HG03066 (cell line): ENCODE results near the gene PPP1R14B.
"Not testable (repeated sequence)": the region's sequence is repeated elsewhere in the genome, so short reads cannot be mapped to it uniquely, and the experiment has no call there.

Experiments
- ATAC-seq: cut with Tn5 transposase; IDR thresholded peaks from one replicate; pipeline ENCODE4 v1.9.1; 2021; ENCODE audit warnings: low read depth; ENCODE audit not compliant: unreplicated experiment

PPP1R14B gene

GRCh38 chr11:64247729-64248531 is 1.2 kb upstream of the PPP1R14B start:
- ATAC-seq: no peak

DNA sequence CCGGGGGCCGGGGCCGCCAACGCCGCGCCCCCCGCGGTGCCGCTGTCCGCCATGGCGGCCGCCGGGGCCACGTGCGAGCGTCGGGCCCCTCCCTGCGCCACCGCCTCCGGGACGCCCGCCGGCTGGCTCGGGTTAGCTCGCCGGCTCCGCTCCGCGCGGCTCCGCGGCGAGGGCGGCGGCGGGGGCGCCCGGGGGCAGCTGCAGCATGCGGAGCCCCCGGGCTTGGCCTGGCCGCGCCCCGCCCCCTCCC is 197 bp downstream of the PPP1R14B start:
- ATAC-seq: not testable (repeated sequence)

DNA sequence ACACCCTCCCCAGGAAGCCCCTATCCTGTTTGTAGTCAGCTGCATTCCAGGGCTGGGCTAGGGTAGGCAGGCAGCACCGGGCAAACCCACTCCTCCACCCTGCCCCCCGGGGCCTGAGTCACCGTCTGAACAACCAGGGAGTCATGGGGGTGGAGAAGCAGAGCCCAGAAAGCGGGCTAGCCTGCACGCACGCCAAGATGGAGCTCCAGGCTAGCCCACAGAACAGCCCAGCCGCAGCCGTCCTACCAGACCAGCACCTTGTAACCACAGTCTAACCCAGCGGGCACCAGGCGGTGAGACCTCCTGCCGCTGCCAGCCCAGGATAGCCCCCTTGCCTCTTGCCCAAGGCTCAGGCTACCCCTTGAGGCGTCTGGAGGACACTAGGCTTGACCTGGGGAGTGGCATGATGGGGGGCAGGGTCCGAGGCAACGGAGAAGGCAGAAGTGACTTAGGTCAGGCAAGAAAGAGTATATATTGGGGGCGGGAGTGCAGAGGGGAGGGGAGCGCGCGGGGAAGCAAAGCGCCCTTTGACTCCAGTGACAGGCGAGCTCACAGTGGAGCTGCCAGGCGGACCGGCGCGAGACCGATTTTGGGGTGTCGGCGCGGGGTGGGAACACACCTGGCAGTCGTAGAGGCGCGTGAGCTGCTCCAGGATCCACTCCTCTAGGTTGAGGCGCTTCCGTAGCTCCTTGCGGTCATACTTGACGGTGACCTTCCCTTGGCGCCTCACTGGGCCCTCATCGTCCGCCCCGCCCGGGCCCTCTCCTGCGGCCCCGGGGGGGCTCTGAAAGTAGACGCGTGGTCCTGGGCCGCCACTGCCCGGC is 734 bp downstream of the PPP1R14B start:
- ATAC-seq: no peak

DNA sequence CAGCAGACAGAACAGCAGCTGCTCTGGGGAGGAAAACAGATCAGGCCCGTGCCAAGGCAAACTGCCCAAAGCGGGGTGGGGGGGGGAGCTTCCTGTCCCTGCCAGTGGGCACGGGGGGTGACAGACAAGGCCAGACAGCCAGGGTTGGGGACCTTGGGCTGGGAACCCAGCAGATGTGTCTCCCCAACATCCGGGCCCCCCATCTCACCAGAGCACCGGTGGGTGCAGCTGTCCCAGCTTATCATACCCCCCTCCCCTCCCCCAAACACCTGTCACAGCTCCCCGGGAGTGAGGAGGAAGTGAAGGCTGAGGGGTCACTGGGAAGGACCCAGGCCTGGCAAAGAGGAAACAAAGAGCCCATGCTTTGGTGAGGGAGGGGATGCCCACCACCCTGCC is 1.3 kb downstream of the PPP1R14B start:
- no peak for ATAC-seq

GRCh38 chr11:64244966-64245365 is 1.8 kb downstream of the PPP1R14B start:
- no peak for ATAC-seq

DNA sequence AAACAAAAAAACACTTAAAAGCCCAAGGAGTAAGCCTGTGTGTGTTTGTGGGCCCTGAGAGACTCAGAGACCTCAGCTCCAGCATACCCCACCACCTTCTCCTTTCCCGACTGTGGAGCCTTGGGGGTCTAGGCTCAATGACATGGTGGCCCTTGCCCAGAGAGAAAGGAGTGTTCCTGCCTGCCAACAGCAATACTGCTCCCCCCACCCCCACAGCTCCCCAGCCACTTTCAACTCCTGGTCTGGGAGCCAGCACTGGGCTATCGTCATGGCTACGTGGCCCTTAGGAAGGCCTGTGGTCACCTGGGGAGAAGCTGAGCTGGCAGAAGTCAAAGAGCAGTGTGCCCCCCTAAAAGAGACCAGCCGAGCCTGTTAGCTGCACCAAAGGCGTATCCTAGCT is 2.6 kb downstream of the PPP1R14B start:
- no peak for ATAC-seq

DNA sequence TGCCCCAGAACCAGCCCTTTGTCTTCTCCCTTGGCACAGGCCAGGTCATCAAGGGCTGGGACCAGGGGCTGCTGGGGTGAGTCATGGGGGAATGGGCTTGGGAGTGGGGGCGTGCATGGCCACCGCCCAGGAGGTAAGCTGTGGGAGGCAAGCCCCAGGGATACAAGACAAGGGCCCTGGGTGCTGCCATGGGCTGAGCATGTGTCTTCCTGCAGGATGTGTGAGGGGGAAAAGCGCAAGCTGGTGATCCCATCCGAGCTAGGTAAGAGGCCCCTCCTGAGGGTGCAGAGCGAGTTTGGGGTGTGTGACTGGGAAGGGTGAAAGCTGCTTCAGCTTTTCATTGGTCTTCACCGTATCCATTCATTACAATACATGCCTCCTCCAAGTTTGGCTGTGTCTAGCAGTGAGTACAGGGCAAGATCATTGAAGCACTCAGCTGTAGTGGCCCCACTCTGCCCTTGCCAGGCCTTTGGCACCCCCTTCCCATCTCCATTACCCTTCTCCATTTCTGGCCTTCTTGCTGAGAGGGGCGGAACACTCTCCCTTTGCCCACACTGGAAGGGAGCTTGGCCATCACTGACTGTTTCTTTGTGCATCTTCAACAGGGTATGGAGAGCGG is 3.4 kb downstream of the PPP1R14B start:
- no peak for ATAC-seq

GRCh38 chr11:64241491-64242374 is 5.0 kb downstream of the PPP1R14B start:
- ATAC-seq: peak; percentile 8

DNA sequence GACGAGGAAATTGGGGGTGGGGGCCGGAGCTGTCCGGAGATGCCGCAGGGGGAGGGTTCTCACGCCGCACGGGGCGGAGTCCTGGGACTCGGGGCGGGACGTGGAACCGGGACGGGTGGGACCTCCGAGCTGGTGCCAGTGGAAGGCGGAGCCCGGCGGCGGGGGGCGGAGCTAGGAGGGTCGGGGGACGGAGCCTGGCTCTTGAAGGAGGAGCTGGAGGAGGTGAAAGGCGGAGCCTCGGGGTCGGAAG is 5.6 kb downstream of the PPP1R14B start:
- peak; percentile 64 for ATAC-seq

DNA sequence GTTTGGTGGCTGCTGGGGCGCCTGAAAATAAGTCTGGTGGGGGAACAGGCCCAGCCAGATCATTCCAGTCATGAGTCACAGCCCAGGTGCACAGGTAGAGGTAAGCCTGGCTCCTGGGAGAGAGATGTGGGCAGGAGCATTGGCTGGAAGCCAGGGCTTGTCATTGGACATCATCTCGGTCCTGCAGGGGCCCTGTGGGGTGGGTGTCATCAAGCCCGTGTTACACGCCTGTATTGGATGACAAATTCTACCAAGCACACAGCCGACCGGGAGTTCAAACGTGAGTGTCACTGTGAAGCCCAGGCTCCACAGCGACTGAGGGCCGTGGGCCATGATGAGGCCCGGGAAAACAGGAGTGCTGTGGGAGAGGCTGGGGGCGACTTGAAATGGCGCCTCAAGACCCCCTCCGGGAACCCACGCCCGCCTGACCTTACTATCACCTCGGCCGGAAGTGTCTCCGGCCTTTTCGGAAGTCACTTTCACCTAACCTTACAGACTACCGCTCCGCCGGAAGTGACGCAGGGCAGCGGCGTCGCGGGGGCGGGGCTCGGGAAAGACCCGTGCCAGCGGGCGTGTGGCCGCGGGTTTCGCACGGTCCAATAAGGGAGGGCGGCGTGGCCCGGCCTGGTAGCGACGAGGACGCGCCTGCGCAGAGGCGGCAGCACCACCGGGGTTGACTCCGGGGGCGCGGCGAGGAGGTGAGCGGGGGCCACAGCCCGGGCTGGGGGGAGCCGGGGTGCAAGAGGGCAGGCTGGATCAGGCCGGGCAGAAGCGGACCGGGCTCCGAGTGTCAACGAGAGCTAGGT is 6.1 kb downstream of the PPP1R14B start, which contains the start of gene FKBP2:
TSS of gene FKBP2 (plus strand) at position 661 of the 806 bp plus-strand sequence. CDS start 1,293 bp downstream, outside the sequence.
- ATAC-seq: peak; percentile 48

GRCh38 chr11:64239662-64240434 is 6.9 kb downstream of the PPP1R14B start:
- ATAC-seq: no peak

DNA sequence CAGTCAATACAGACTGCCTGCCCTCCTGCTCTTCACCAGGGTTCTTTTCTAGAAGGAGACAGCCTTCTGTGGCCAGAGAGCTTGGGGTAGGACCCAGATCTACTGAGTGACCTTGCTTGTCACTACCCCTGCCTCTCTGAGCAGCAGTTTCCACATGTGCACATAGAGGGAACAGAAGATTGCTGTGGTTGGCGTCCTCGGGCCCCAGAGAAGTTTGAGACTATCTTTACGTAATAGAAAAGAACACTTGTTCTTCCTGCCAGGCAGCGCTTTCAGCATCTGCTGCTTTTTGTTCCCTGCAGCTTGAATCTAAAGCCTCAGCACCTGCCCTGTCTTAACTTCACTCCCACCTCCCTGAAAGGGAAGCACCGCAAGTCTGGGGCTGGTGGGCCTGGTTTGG is 7.7 kb downstream of the PPP1R14B start:
- no peak for ATAC-seq

- no peak for ATAC-seq
Observed at GRCh38 chr11:64238076-64238475, 8.7 kb downstream of the PPP1R14B start.

- no peak for ATAC-seq
Observed at GRCh38 chr11:64237484-64237951, 9.2 kb downstream of the PPP1R14B start.

- ATAC-seq: no peak
Observed at GRCh38 chr11:64235437-64236161, 11.1 kb downstream of the PPP1R14B start.

- no peak for ATAC-seq
Observed at GRCh38 chr11:64234647-64235379, 11.9 kb downstream of the PPP1R14B start.

DNA sequence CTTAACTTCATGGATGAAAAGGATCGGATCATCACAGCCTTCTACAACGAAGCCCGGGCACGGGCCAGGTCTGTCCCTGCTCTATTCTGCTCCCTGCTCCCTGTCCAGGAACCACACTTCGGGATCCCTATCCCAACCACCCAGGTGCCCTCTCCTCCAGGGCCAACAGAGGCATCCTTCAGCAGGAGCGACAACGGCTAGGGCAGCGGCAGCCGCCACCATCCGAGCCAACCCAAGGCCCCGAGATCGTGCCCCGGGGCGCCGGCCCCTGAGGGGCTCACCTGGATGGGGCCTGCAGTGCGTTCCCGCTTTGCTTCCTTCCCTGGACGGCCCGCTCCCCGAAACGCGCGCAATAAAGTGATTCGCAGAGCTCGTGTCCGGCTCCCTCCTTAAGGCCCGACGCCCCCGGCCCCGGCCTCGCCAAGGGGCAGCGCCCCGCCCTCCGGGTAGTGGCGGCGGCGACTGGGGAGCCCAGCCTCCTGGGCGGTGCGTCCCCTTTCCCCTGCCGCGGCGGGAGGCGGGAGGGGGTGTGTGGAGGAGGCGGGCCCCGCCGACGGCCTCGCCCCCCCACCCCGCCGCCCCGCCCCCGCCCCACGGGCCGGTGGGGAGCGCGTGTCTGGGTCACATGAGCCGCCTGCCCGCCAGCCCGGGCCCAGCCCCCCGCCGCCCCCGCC is 12.7 kb downstream of the PPP1R14B start, which contains the start of gene VEGFB:
TSS of gene VEGFB (plus strand) at position 672 of the 674 bp plus-strand sequence. CDS start 250 bp downstream, outside the sequence.
- no peak for ATAC-seq
